PFSK-1 (cell line): ENCODE data around the gene HOXA13.

Experiments used
- FOXP2 ChIP-seq: optimal IDR thresholded peaks from 2 replicates; pipeline ENCODE3; 2011; ENCODE audit warnings: borderline replicate concordance, control low read depth, inconsistent platforms; ENCODE audit not compliant: insufficient read depth; ENCODE audit errors: extremely low read length, extremely low read depth
- POLR2AphosphoS5 ChIP-seq: IDR thresholded peaks from 2 replicates; pipeline ENCODE4 v1.6.1; 2012; ENCODE audit warnings: low read depth, mild to moderate bottlenecking, control low read depth, low read length, moderate library complexity
- REST ChIP-seq, 2 experiments: IDR thresholded peaks; 2 replicates each; pipeline versions ENCODE4 v1.6.1 to v1.8.0; 2011 to 2012; ENCODE audit warnings: low read depth in 2 of 2, low read length in 2 of 2, control low read depth in 1 of 2, inconsistent platforms in 1 of 2, mild to moderate bottlenecking in 1 of 2, moderate library complexity in 1 of 2; ENCODE audit not compliant: insufficient read depth in 1 of 2
- SIN3A ChIP-seq: IDR thresholded peaks from 2 replicates; pipeline ENCODE4 v1.6.1; 2012; ENCODE audit warnings: mild to moderate bottlenecking, low read length, moderate library complexity, borderline replicate concordance; ENCODE audit not compliant: insufficient read depth
- TAF1 ChIP-seq: IDR thresholded peaks from 2 replicates; pipeline ENCODE4 v1.6.1; 2012; ENCODE audit warnings: low read length, control low read depth, borderline replicate concordance; ENCODE audit not compliant: insufficient read depth

HOXA13 gene

GRCh38 chr7:27173956-27174873, 25.7 kb downstream of the HOXA13 start, which contains the start of gene HOXA10:
TSS of gene HOXA10 (minus strand) at chr7:27174320. CDS start at chr7:27174306, 14 bp downstream.
- TF ChIP-seq REST (IDR thresholded peaks at IDR 0.05; ENCODE audit: insufficient read depth in 1 of 2, low read depth in 2 of 2, low read length in 2 of 2) (no peak), TAF1 (no peak), SIN3A (no peak), POLR2AphosphoS5 (no peak), FOXP2 (no peak)

GRCh38 chr7:27173511-27173955, 26.4 kb downstream of the HOXA13 start:
- TF ChIP-seq REST (IDR thresholded peaks at IDR 0.05; ENCODE audit: insufficient read depth in 1 of 2, low read depth in 2 of 2, low read length in 2 of 2) (no peak), FOXP2 (no peak), POLR2AphosphoS5 (no peak), SIN3A (no peak), TAF1 (no peak)

GRCh38 chr7:27172823-27173510, 26.9 kb downstream of the HOXA13 start:
- TF ChIP-seq POLR2AphosphoS5 (no peak), SIN3A (no peak), TAF1 (no peak), REST (IDR thresholded peaks at IDR 0.05; ENCODE audit: insufficient read depth in 1 of 2, low read depth in 2 of 2, low read length in 2 of 2) (no peak), FOXP2 (no peak)

GRCh38 chr7:27172315-27172774, 27.5 kb downstream of the HOXA13 start:
- TF ChIP-seq POLR2AphosphoS5, result no peak
- no peak for TF ChIP-seq SIN3A
- TF ChIP-seq TAF1, result no peak
- TF ChIP-seq REST (IDR thresholded peaks at IDR 0.05; ENCODE audit: insufficient read depth in 1 of 2, low read depth in 2 of 2, low read length in 2 of 2), result no peak
- TF ChIP-seq FOXP2, result no peak
